Spleen (tissue), 11 donors: ENCODE results near the gene MPV17L2. TPM values are rescaled to one million over a fixed set of nuclear protein-coding genes. Genes with fewer than 3 reads are reported as not detected.

Experiments
- DNase-seq: peaks from one replicate; pipeline ENCODE4 v3.0.0-alpha.2; 2020
- H3K27ac ChIP-seq, 8 donors: fragments of 200-600 bp; sonication (generic) in 7 of 8; 1 replicate in 4 of 8; 2 replicates in 4 of 8; pipeline versions ENCODE4 v1.5.0 to v1.8.0; 2016 to 2021; ENCODE audit warnings: inconsistent platforms in 4 of 8, mild to moderate bottlenecking in 4 of 8, moderate library complexity in 1 of 8
- H3K27me3 ChIP-seq, 7 donors: fragments of 200-600 bp; sonication (generic) in 6 of 7; replicated peaks in 1 of 7; 1 replicate in 4 of 7; 2 replicates in 3 of 7; pipeline versions ENCODE4 v1.5.0 to v1.8.0; 2016 to 2021; ENCODE audit warnings: inconsistent platforms in 3 of 7, mild to moderate bottlenecking in 1 of 7
- H3K36me3 ChIP-seq, 6 donors: fragments of 200-600 bp; sonication (generic) in 5 of 6; 1 replicate in 4 of 6; 2 replicates in 2 of 6; pipeline versions ENCODE4 v1.5.0 to v1.8.0; 2016 to 2021; ENCODE audit warnings: inconsistent platforms in 2 of 6
- H3K4me1 ChIP-seq, 6 donors: fragments of 200-600 bp; sonication (generic) in 5 of 6; 1 replicate in 3 of 6; 2 replicates in 3 of 6; pipeline versions ENCODE4 v1.5.0 to v1.8.0; 2016 to 2021; ENCODE audit warnings: inconsistent platforms in 3 of 6
- H3K4me3 ChIP-seq, 8 donors: fragments of 200-600 bp; sonication (generic) in 7 of 8; 1 replicate in 4 of 8; 2 replicates in 4 of 8; pipeline versions ENCODE4 v1.5.0 to v1.8.0; 2016 to 2021; ENCODE audit warnings: inconsistent platforms in 4 of 8, mild to moderate bottlenecking in 4 of 8, moderate library complexity in 2 of 8
- H3K9me3 ChIP-seq, 8 donors: fragments of 200-600 bp; sonication (generic) in 7 of 8; 1 replicate in 4 of 8; 2 replicates in 4 of 8; pipeline versions ENCODE4 v1.5.0 to v1.8.0; 2016 to 2021; ENCODE audit warnings: inconsistent platforms in 4 of 8
- CTCF ChIP-seq, 11 experiments: fragments of 200-600 bp in 7 of 11; fragments of 450-650 bp in 4 of 11; sonication (generic) in 4 of 11; IDR thresholded peaks in 8 of 11; conservative IDR thresholded peaks in 3 of 11; 1 replicate in 7 of 11; 2 replicates in 4 of 11; pipeline versions ENCODE4 v1.4.0 to v1.8.0; 2016 to 2021; ENCODE audit warnings: antibody characterized with exemption in 11 of 11, inconsistent platforms in 4 of 11, mild to moderate bottlenecking in 1 of 11
- POLR2A ChIP-seq, 3 donors: fragments of 450-650 bp; IDR thresholded peaks; one replicate each; pipeline ENCODE4 v1.5.1; 2017; ENCODE audit warnings: antibody characterized with exemption in 3 of 3, mild to moderate bottlenecking in 1 of 3
- POLR2AphosphoS5 ChIP-seq, 3 donors: sonication (generic); formaldehyde crosslinking; IDR thresholded peaks; one replicate each; pipeline ENCODE4 v1.5.1; 2017; ENCODE audit warnings: antibody characterized with exemption in 3 of 3
- WGBS, 5 donors: extraction: QIAGEN DNeasy Blood & Tissue Kit in 3 of 5; methylation state at CpG; one replicate each; pipeline versions ENCODE4 v1.1.5 to v1.1.7; 2013 to 2018; 5-methylcytosine and 5-hydroxymethylcytosine counted together
- intact Hi-C: fragments of 100-400 bp; cut with DNase I; formaldehyde crosslinking; loops from one replicate; pipeline ENCODE4 v1.15.0; 2023; ENCODE audit warnings: low total_unique reads
- polyA plus RNA-seq, 3 donors: library from polyadenylated mRNA; stranded (reverse); fragments of 200-250 nt; gene quantifications; one replicate each; pipeline ENCODE4 v1.2.1, GENCODE V29; 2013
- total RNA-seq, 7 donors: library from RNA; depleted of rRNA in 3 of 7; stranded (reverse); fragments of >200 nt in 3 of 7; fragmentation: NEBNext Ultra II Directional in 4 of 7; extraction: Animal tissue kit (Norgen Biotek cat#: 25700) in 4 of 7; gene quantifications; one replicate each; pipeline versions ENCODE4 v1.1.0 to v1.2.1, GENCODE V29; 2016 to 2021
- donor health status: healthy with polysubstance abuse.
- donor health status: DM: no; HTN: no; CAD: no; lungs with moderate emphysema.
- donor health status: DM: no; HTN: no; CAD: no.
- donor health status: Bipolar disorder and iron deficiency.
- donor health status: healthy.
- donor health status: DM: no; HTN: no; CAD: no.
- donor health status: DM: yes; HTN: yes; CAD: no.

Gene MPV17L2
- total and polyA plus RNA-seq, 10 donors, result 7.8 to 15.4 (median 11.5) TPM

GRCh38 chr19:18203863-18204393 is 10.9 kb downstream of the MPV17L2 start, which contains the start of gene RAB3A:
Gene RAB3A, minus strand, starts transcription at chr19:18204042. Its CDS starts 1,302 bp downstream, at chr19:18202740.
- peaks cover 12 to 65% (median 31%) of the 10 kb centered on the region in 6 donors for H3K4me1 ChIP-seq
- TF ChIP-seq POLR2A (IDR thresholded peaks at IDR 0.05) (no peak), POLR2AphosphoS5 (IDR thresholded peaks at IDR 0.05) (peak; percentile 86 to 94 (median 93)), CTCF (IDR thresholded peaks at IDR 0.05 in 8 of 11, conservative IDR thresholded peaks at IDR 0.05 in 3 of 11) (peak in 5 of 11 experiments; percentile 5 to 64 (median 44))
- H3K36me3 ChIP-seq, result peaks cover 0 to 30% (median 9%) of the 10 kb centered on the region in 6 donors
- no peaks in the 10 kb centered on the region for H3K9me3 ChIP-seq
- intact Hi-C loops, result no loop called here
- peak within 1 kb of the TSS; percentile 57 to 89 (median 78) for H3K4me3 ChIP-seq
- peaks cover 0 to 16% (median 0%) of the 10 kb centered on the region in 7 donors for H3K27me3 ChIP-seq
- peak; percentile 100 for DNase-seq
- 0 to 1% (median 0%) methylated on average over 28 to 50 of the region's 50 CpGs for WGBS, 5 donors
- peak within 1 kb of the TSS; percentile 79 to 97 (median 95) for H3K27ac ChIP-seq

- WGBS, 5 donors, result 0 to 1% (median 1%) methylated on average over 21 to 22 of the region's 22 CpGs
- intact Hi-C loops, result loop anchor here (5.0 kb wide), 2 partner anchors 48 to 123 kb away; no protein-coding TSS in a partner anchor
- TF ChIP-seq CTCF (IDR thresholded peaks at IDR 0.05 in 8 of 11, conservative IDR thresholded peaks at IDR 0.05 in 3 of 11), result peak in 1 of 11 experiments; percentile 18
- TF ChIP-seq POLR2AphosphoS5 (IDR thresholded peaks at IDR 0.05), result no peak
- TF ChIP-seq POLR2A (IDR thresholded peaks at IDR 0.05), result peak in 1 of 3 donors; percentile 18
- peak; percentile 85 for DNase-seq
- peaks cover 12 to 65% (median 31%) of the 10 kb centered on the region in 6 donors for H3K4me1 ChIP-seq
- peaks cover 0 to 23% (median 0%) of the 10 kb centered on the region in 7 donors for H3K27me3 ChIP-seq
- H3K36me3 ChIP-seq, result peaks cover 0 to 23% (median 4%) of the 10 kb centered on the region in 6 donors
- H3K4me3 ChIP-seq, result peak overlapping the region; percentile 38 to 89 (median 70)
- H3K27ac ChIP-seq, result peak overlapping the region; percentile 79 to 97 (median 95)
- H3K9me3 ChIP-seq, result no peaks in the 10 kb centered on the region
These were observed 11.6 kb downstream of the MPV17L2 start for GRCh38 chr19:18204394-18205199.

- intact Hi-C loops, result loop anchor here (5.0 kb wide), 2 partner anchors 47 to 122 kb away; no protein-coding TSS in a partner anchor
- WGBS, 5 donors, result 18 to 27% (median 24%) methylated on average over 35 to 36 of the region's 36 CpGs
- Histone ChIP-seq H3K36me3 (peaks cover 0 to 16% (median 0%) of the 10 kb centered on the region in 6 donors), H3K27me3 (peaks cover 0 to 30% (median 0%) of the 10 kb centered on the region in 7 donors), H3K4me3 (peak overlapping the region; percentile 38 to 89 (median 70)), H3K4me1 (peaks cover 12 to 62% (median 32%) of the 10 kb centered on the region in 6 donors), H3K27ac (peak overlapping the region; percentile 79 to 97 (median 95)), H3K9me3 (no peaks in the 10 kb centered on the region)
- TF ChIP-seq CTCF (IDR thresholded peaks at IDR 0.05 in 8 of 11, conservative IDR thresholded peaks at IDR 0.05 in 3 of 11) (no peak), POLR2A (IDR thresholded peaks at IDR 0.05) (peak in 1 of 3 donors; percentile 31), POLR2AphosphoS5 (IDR thresholded peaks at IDR 0.05) (peak; percentile 48 to 84 (median 76))
- peak; percentile 94 for DNase-seq
These were observed 12.3 kb downstream of the MPV17L2 start for GRCh38 chr19:18205200-18205892.
